Embryonic facial prominence (tissue), 1 donor: ENCODE data around the gene DHRS2.
"Not testable (repeated sequence)": the region's sequence is repeated elsewhere in the genome, so short reads cannot be mapped to it uniquely, and the experiment has no call there.

Source experiments
- DNase-seq: peaks from one replicate; pipeline ENCODE4 v3.0.0-alpha.2; 2016; ENCODE audit errors: extremely low spot score

The DHRS2 gene

GRCh38 chr14:23636317-23637211 is at the start of gene DHRS2:
Gene DHRS2, plus strand, starts transcription at chr14:23636364. Its CDS starts 2,501 bp downstream, at chr14:23638865.
- DNase-seq, result no peak

DNA sequence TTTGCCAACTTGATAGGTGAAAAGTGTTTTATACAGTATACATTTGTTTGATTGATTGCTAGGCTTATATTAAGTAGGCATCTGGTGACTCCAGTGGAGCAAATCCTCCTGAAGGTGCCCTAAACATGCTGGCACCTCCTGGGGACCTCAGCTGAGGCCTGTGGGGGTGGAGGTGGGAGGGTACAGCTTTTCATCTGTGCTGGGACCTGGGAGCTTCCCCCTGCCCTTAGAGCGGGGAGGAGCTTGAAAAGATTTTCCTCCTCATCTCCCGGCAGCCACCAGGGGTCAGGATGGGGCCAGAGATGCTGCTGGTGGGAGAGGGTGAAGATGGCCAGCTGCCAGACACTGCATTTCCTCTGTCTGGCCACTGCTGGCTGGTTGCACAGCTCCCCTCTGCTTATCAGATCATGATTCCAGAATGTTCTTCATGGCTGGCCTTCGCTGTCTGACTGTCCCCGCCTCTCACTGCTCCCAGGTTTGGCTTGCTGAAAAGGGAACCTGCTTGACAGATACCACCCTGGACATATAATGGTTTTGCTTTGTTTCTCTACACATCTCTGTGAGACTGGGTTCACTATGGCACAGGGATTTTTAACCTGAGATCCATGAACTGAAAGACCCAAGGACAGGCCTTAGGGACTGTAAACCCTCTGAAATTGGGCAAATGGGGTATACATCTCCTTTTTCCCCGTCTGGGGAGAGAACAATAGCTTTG is 47.1 kb upstream of the DHRS2 start:
- DNase-seq, result peak; percentile 68

DNA sequence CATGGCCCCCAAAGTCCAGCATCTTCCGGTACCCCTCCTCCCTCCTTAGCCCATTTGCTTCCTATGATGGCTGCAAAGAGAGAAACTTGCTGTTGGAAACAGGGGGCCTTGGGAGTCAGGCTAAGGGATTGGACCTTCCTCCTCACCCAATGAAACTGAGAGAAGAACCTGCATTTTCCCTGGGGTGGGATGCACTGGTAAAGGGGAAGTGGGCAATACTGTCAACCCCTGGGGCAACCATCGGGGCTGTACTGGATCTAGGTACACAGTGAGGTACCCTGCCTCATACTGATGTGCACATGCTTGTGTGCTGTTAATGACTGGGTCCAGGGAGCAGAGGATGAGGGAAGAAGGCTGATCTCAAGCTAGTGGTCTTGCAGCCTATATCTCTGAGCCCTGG is 46.6 kb upstream of the DHRS2 start:
- DNase-seq, result no peak

DNA sequence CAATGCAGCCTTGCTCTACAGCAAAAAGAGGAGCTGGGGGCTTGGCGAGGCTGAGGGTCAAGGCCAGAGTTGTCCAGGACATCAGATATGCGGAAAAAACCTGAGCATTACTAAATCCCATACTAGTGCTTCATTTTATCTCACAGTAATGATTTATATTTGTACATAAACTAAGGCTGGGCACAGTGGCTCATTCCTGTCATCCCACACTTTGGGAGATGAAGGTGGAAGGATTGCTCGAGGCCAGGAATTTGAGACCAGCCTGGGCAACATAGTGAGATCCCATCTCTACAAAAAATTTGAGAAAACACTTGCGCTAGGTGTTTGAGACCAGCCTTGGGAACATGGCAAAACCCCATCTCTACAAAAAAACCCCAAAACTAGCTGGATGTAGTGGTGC is 46.0 kb upstream of the DHRS2 start:
- DNase-seq, result no peak

GRCh38 chr14:23594191-23594590 is 42.0 kb upstream of the DHRS2 start:
- not testable (repeated sequence) for DNase-seq

DNA sequence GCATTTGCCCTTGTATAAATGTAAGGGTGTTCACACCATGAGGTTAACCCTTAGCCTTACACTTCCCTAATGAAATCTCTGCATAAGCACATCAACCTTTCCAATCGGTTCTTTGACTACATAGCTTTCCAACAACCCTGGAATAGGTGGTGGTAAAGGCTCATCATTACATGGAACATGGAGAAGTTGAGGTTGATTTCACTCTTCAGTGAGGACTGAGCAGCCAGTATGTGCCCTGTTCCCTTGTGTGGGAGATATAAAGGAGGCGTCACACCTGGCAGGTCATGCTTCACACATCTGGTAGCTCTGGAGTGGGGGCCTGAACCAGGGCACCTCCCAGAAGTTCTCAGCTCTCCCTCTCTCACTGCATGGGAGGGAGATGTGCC is 35.8 kb upstream of the DHRS2 start:
- no peak for DNase-seq

DNA sequence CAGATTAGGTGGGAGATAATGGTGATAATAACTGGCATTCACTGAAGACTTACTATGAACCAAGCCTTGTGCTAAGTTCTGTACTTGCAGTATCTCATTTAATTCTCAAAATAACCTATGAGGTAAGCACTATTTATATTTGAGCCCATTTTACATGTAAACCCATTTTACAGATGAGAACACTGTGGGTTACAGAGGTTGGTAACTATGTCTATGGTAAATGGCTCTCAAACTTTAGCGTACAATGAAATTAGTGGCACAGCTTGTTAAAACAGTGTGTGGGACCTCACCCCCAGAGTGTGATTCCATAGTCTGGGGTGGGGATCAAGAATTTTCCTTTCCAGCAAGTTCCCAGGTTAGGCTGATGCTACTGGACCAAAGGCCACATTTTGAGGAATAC is 35.4 kb upstream of the DHRS2 start:
- no peak for DNase-seq

DNA sequence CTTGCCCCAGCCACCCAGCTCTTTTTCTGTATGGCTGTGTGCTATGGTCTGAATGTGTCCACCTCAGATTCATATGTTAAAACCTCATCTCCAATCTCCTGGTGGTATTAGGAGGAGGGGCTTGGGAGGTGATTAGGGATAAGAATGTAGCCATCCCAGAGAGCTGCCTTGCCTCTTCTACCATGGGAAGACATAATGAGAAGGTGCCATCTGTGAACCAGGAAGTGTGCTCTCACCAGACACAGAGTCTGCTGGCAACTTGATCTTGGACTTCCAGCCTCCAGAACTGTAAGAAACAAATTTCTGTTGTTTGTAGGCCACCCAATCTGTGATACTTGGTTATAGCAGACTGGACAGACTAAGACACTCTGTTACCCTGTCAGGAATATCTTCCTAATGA is 34.7 kb upstream of the DHRS2 start:
- no peak for DNase-seq

DNA sequence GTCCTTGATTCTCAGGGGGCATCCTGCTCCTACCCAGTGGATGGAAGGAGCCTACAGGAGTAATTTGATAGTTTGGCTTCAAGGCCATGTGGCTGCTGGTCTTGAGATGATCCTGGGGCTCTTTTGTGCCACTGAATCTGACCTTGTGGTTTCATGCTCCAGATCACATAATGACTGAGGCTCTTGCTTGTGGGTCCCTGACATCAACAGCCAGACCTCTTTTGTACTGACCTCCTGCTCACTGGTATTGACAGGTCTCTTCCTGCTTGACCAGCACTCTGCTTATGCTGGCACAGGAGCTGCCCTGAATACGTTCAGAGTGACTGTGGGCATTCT is 34.4 kb upstream of the DHRS2 start:
- DNase-seq, result no peak

DNA sequence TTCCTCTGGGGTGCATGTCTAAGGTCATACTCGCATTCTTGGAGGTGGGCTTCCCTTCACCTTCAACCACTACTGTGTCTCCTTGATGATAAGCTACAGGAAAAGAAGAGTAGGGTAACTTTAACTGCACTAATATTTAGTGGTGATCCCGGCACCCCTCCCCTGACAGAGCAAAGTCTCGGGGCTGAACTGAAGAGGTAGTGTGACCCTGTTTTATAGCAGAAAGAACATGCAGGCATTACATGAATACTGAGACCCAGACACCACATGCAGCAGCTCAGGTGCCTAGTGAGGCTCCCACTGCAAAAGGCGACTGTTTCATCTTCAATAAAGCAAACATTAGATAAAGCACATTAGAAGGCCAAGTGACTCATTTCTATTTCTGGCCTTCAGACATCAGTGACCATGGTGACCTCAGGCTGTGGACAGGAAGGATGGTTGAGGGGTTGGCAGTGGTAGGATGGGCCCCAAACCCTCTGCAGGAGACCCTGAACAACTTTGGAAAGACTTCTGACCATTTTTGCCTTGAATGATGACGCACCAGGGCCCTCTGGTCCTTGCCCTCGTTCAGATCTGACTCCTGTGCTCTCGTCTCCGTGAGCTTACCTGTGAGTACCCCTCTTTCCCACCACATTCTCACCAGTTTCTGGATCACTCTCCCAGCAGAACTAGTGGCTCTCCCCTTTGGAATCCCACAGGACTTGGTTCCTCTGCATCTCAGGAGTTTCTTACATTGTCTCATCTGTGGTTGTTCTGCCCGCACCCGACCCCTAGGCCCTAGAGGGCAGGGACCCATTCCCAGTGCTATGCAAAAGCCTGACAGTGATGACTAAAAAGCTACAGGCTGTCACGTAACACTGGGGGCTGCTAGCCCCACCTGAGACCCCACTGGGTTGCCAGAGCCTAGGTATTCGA is 33.7 kb upstream of the DHRS2 start:
- no peak for DNase-seq

DNA sequence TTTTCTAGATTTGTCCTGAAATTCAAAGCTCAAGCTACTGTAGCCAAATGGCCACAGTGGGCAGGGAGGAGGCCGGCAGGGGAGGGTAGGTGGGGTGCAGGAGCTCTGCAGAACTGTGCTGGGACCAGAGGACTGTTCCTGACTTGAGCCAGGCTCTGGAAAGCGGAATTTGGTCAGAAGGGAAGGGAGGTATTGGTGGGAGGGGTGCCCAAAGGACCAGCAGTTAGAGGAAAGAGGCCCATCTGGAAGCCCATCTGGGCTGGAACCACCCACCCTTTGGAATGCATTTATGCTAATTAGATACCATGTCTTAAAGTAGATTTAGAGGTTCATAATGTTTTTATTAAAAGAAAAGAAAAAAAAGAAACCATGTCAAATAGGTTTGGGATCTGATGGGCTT is 33.1 kb upstream of the DHRS2 start:
- DNase-seq, result no peak

DNA sequence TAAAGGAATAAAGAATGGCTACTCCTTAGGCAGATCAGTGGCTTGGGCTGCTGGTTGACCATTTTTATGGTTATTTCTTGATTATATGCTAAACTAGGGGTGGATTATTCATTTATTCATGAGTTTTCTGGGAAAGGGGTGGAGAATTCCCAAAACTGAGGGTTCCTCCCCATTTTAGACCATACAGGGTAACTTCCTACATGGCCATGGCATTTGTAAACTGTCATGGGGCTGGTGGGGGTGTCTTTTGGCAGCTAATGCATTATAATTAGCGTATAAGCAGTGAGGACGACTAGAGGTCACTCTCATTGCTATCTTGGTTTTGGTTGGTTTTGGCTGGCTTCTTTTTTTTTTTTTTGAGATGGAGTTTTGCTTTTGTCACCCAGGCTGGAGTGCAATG is 32.0 kb upstream of the DHRS2 start:
- no peak for DNase-seq

- no peak for DNase-seq
Measured at GRCh38 chr14:23604675-23605170, 31.4 kb upstream of the DHRS2 start.

GRCh38 chr14:23605931-23606585 is 30.1 kb upstream of the DHRS2 start:
- DNase-seq, result no peak

DNA sequence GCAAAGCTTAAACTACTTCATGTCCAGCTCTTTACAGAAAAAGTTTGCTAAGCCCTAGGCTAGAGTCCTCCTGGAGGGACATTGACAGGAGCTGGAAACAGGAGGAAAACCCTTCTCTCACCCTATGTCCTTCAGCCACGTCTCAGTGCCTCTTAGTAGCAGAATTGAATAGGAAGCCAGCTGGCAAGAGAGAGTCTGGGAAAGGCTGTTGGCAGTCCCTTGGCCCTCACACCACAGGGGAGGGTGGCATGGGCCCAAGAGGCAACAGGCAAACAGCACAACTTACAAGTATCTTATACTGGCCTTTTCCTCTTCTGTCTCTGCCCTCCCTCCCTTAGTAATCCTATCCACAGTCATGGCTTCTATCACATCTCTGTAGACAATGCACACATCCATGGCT is 27.7 kb upstream of the DHRS2 start:
- no peak for DNase-seq

DNA sequence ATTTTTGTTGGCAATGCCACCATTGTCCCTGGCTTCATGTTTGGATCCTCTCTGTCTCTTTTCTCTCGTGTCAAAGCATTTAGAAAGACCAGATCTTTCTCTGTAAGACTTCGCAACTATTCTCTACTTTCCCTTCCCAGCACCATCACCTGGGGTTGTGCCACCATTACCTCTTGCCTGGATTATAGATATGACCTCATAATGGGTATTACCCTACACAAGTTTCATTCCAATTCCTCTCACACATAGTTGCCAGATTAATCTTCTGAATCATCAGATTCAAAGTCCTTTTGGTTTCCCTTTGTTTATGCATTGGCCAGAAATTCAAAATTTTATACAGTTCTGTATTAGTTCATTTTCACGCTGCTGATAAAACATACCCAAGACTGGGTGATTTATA is 27.2 kb upstream of the DHRS2 start:
- no peak for DNase-seq

DNA sequence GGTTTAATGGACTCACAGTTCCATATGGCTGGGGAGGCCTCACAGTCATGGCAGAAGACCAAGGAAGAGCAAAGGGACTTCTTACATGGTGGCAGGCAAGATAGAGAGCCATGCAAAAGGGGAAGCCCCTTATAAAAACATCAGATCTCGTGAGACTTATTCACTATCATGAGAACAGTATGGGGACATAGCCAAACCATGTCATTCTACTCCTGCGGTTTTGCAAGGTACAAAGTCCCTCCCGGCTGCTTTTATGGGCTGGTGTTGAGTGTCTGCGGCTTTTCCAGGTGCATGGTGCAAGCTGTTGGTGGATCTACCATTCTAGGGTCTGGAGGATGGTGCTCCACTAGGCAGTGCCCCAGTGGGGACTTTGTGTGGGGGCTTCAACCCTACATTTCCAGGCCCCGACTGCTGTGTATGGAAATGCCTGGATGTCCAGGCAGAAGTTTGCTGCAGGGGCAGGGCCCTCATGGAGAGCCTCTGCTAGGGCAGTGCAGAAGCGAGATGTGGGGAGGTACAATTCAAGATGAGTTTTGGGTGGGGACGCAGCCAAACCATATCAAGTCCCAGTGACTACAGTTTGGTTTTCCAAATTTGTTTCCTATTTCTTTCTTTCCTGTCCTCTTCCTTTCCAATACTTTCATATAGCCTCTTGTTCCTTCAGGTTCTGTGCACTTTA is 26.6 kb upstream of the DHRS2 start:
- DNase-seq, result not testable (repeated sequence)

- DNase-seq, result no peak
Measured at GRCh38 chr14:23610090-23610814, 25.9 kb upstream of the DHRS2 start.

GRCh38 chr14:23610815-23611289 is 25.3 kb upstream of the DHRS2 start:
- no peak for DNase-seq

DNA sequence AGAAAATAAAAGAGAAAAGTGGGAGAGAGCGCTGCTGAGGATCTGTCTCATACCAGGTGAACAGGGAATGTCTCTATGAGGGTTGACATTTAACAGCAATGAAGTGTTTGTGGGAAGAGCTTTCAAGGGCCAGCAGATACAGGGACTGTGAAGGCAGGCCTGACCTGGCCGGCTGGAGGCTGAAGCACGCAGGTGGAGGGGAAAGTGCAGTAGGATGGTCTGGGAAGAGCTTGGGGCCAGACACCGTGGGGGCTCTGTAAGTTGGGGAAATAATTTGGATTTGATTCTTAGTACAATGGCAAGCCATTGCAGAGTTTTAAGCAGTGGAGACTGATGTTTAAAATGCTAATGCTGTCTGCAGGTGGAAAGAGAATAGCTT is 23.8 kb upstream of the DHRS2 start:
- no peak for DNase-seq
